KMS-11 (cell line): ENCODE data around the gene ECSCR.

Source experiments
- H2AFZ ChIP-seq: fragments of 200-600 bp; sonication (generic); 2 replicates; pipeline ENCODE4 v1.6.1; 2016; ENCODE audit warnings: antibody characterized with exemption, mixed run types, low read depth
- H3K27ac ChIP-seq: fragments of 200-600 bp; sonication (generic); 2 replicates; pipeline ENCODE4 v1.6.1; 2016; ENCODE audit warnings: mild to moderate bottlenecking, mixed run types
- H3K27me3 ChIP-seq: fragments of 200-600 bp; sonication (generic); 2 replicates; pipeline ENCODE4 v1.6.1; 2017; ENCODE audit warnings: mild to moderate bottlenecking, low read depth, mixed run types, moderate library complexity; ENCODE audit not compliant: insufficient read depth
- H3K36me3 ChIP-seq: fragments of 200-600 bp; sonication (generic); 2 replicates; pipeline ENCODE4 v1.6.1; 2017; ENCODE audit warnings: mild to moderate bottlenecking, mixed run types; ENCODE audit not compliant: insufficient read depth
- H3K4me1 ChIP-seq: fragments of 200-600 bp; sonication (generic); 2 replicates; pipeline ENCODE4 v1.6.1; 2016; ENCODE audit warnings: mild to moderate bottlenecking, low read depth, mixed run types; ENCODE audit not compliant: poor library complexity, severe bottlenecking
- H3K4me2 ChIP-seq: fragments of 200-600 bp; sonication (generic); 2 replicates; pipeline ENCODE4 v1.7.0; 2016; ENCODE audit warnings: mild to moderate bottlenecking, mixed run types
- H3K4me3 ChIP-seq: fragments of 200-600 bp; sonication (generic); IDR thresholded peaks from 2 replicates; pipeline ENCODE4 v1.6.1; 2017; ENCODE audit warnings: low read depth, low read length, mixed read lengths; ENCODE audit not compliant: insufficient read depth
- H3K79me2 ChIP-seq: fragments of 200-600 bp; sonication (generic); 2 replicates; pipeline ENCODE4 v1.6.1; 2016; ENCODE audit warnings: low read depth, mixed run types; ENCODE audit not compliant: insufficient read depth
- H3K9ac ChIP-seq: fragments of 200-600 bp; sonication (generic); 2 replicates; pipeline ENCODE4 v1.6.1; 2016; ENCODE audit warnings: mild to moderate bottlenecking, mixed run types
- H4K20me1 ChIP-seq: fragments of 200-600 bp; sonication (generic); 2 replicates; pipeline ENCODE4 v1.6.1; 2016; ENCODE audit warnings: mild to moderate bottlenecking, mixed run types; ENCODE audit not compliant: insufficient read depth
- TF ChIP-seq, protein P1 (sequence below): fragments of 200-600 bp; sonication (generic); conservative IDR thresholded peaks from 2 replicates; pipeline ENCODE4 v1.6.1; 2017; ENCODE audit warnings: low read depth, mild to moderate bottlenecking, antibody characterized with exemption, low read length, moderate library complexity, mixed read lengths

Gene ECSCR

DNA sequence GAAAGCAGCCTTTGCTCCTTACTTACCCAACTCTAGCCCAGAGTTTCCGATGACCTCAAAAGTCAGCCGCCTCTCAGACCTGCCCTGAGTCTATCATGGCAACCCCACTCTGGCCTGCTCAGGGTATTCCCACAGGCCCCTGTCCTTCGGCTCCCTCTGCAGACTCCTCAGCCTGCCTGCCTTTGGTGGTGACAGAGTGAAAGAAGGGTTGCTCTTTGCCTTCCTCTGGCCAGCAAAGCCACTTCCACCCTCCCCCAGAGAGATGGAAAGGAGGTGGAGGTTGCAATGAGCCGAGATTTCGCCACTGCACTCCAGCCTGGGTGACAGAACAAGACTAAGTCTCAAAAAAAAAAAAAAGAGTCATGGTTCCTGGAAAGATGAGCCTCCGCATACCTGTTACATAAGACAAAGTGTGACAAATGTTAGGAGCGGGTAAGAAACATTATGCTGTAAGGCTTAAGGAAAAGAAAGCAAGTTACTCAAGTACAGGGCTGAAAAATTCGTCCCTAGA is 5.9 kb upstream of the ECSCR start:
- Histone ChIP-seq H3K4me1 (no peaks in the 10 kb centered on the region), H4K20me1 (no peaks in the 10 kb centered on the region), H3K4me2 (no peak overlapping the region), H3K79me2 (no peaks in the 10 kb centered on the region), H3K4me3 (no peak overlapping the region), H3K36me3 (no peaks in the 10 kb centered on the region), H3K27ac (no peak overlapping the region), H3K27me3 (no peaks in the 10 kb centered on the region), H2AFZ (no peak overlapping the region), H3K9ac (no peak overlapping the region)
- TF ChIP-seq, protein P1, sequence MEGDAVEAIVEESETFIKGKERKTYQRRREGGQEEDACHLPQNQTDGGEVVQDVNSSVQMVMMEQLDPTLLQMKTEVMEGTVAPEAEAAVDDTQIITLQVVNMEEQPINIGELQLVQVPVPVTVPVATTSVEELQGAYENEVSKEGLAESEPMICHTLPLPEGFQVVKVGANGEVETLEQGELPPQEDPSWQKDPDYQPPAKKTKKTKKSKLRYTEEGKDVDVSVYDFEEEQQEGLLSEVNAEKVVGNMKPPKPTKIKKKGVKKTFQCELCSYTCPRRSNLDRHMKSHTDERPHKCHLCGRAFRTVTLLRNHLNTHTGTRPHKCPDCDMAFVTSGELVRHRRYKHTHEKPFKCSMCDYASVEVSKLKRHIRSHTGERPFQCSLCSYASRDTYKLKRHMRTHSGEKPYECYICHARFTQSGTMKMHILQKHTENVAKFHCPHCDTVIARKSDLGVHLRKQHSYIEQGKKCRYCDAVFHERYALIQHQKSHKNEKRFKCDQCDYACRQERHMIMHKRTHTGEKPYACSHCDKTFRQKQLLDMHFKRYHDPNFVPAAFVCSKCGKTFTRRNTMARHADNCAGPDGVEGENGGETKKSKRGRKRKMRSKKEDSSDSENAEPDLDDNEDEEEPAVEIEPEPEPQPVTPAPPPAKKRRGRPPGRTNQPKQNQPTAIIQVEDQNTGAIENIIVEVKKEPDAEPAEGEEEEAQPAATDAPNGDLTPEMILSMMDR = no peak

DNA sequence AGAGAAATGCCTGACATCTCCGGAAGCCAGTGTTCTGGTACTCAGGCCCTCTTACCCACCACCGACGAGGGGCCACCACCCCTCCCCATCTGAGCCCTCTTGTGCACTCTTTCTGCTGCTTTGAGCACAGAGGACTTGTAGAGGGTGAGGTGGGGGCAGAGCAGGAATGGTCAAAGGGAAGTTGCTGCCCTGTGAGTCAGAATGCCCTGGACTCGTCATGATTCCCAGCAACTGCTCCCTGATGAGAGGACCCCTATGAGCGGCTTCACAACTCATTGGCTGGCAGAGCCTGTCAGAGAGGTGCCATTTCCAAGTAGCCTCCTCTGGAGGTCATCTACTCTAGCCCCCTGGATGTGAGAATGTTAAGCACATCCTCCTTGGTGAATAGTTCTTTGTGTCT is 845 bp downstream of the ECSCR start:
- TF ChIP-seq, protein P1 = no peak
- H3K27ac ChIP-seq = no peak overlapping the region
- no peaks in the 10 kb centered on the region for H4K20me1 ChIP-seq
- no peaks in the 10 kb centered on the region for H3K27me3 ChIP-seq
- H3K4me2 ChIP-seq = no peak overlapping the region
- H2AFZ ChIP-seq = no peak overlapping the region
- no peaks in the 10 kb centered on the region for H3K79me2 ChIP-seq
- no peaks in the 10 kb centered on the region for H3K36me3 ChIP-seq
- H3K4me1 ChIP-seq = peaks cover 40% of the 10 kb centered on the region
- no peak overlapping the region for H3K9ac ChIP-seq
- H3K4me3 ChIP-seq = no peak overlapping the region

DNA sequence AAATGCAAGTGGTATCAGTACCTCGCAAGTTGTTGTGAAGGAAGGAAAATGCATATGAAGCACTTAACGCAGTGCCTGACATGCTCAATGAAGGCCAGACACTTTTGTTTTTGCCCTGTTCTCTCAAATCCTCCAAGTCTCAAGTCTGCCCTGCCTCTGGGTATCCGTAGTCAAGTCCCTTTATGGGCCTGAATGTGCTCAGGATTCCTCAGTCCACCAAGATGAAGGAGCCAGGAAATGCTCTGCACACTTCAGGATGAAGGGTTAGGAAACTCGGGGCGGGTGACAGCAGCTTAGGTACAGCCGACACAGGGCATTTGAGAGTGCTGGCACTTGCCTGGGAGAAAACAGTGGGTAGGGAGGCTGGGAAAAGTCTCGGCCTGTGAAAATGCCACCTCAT is 1.4 kb downstream of the ECSCR start:
- no peak overlapping the region for H3K9ac ChIP-seq
- H4K20me1 ChIP-seq = no peaks in the 10 kb centered on the region
- no peaks in the 10 kb centered on the region for H3K79me2 ChIP-seq
- TF ChIP-seq, protein P1 = no peak
- H3K4me2 ChIP-seq = no peak overlapping the region
- no peak overlapping the region for H2AFZ ChIP-seq
- no peak overlapping the region for H3K4me3 ChIP-seq
- H3K4me1 ChIP-seq = peaks cover 42% of the 10 kb centered on the region
- no peaks in the 10 kb centered on the region for H3K27me3 ChIP-seq
- H3K27ac ChIP-seq = no peak overlapping the region
- no peaks in the 10 kb centered on the region for H3K36me3 ChIP-seq

DNA sequence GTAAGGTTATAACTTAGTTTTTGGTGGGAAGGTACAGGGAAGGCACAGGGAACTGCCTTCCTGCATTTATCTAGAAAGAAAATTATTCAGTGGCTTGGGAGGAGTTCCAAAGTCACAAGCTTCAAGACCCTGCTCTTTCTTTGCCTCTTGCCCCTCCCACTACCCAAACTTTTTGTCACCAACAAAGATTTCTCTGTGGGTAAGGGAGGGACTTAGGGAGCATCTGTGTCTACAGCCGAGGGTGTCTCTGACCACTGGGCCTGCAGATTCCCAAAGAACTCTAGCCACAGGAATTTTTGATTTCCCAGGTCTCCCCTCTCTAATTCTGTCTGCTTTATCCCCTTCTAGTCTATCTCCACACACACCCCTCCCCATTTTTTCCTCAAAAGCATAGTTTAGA is 2.1 kb downstream of the ECSCR start:
- H3K4me2 ChIP-seq = no peak overlapping the region
- no peaks in the 10 kb centered on the region for H3K36me3 ChIP-seq
- H2AFZ ChIP-seq = no peak overlapping the region
- H4K20me1 ChIP-seq = no peaks in the 10 kb centered on the region
- H3K4me1 ChIP-seq = peaks cover 42% of the 10 kb centered on the region
- TF ChIP-seq, protein P1 = no peak
- no peak overlapping the region for H3K4me3 ChIP-seq
- H3K79me2 ChIP-seq = no peaks in the 10 kb centered on the region
- no peak overlapping the region for H3K9ac ChIP-seq
- H3K27ac ChIP-seq = no peak overlapping the region
- H3K27me3 ChIP-seq = no peaks in the 10 kb centered on the region; the same call in 1 of the 2 replicates
